ENCODE results near the gene AOPEP. TPM values are rescaled to one million over a fixed set of nuclear protein-coding genes. Genes with fewer than 3 reads are reported as not detected.

AOPEP gene
- total RNA-seq, 1 experiment from 2014 or later: 14.4 TPM

DNA sequence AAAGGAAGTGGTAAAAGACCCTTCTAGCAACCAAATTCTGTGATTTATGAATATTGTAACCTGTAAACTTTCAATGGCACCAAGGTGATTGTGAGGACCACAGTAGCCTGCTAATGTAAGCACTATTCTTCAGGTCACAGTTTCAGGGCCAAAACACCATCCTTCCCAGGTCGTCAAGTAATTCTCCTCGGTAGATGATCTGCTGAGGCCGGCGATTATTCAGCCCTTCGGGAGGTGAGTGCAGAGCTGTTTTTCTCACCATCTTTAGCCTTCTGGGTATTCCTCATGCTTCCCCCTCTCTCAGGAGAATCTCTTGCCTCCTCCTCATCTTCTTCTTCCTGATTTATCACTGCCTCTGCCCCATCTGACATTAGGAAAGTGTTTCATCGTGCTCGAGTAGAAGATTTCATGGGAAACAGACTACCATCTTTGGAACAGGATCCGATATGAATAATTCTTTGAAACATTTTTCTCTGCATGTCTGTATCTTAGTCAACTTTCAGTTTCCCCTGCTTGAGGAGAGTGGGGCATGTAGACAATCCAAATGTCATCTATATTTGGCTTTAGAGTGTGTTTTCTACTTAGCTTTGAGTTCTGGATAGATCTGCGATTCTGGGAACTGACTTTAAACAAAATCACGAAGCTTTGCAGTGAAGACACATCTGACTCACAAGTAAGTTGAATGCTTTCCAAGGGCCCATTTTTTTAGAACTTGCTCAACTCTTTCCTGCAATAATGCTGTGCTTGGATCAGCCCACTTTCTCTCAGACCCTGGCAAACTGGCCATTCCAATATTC is 173.9 kb downstream of the AOPEP start (continued):
- TF ChIP-seq FOXP1 (CRISPR knock-in tag; IDR thresholded peaks at IDR 0.05; ENCODE audit: borderline replicate concordance): no peak
- TF ChIP-seq, protein P1, sequence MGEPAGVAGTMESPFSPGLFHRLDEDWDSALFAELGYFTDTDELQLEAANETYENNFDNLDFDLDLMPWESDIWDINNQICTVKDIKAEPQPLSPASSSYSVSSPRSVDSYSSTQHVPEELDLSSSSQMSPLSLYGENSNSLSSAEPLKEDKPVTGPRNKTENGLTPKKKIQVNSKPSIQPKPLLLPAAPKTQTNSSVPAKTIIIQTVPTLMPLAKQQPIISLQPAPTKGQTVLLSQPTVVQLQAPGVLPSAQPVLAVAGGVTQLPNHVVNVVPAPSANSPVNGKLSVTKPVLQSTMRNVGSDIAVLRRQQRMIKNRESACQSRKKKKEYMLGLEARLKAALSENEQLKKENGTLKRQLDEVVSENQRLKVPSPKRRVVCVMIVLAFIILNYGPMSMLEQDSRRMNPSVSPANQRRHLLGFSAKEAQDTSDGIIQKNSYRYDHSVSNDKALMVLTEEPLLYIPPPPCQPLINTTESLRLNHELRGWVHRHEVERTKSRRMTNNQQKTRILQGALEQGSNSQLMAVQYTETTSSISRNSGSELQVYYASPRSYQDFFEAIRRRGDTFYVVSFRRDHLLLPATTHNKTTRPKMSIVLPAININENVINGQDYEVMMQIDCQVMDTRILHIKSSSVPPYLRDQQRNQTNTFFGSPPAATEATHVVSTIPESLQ (CRISPR knock-in tag; IDR thresholded peaks at IDR 0.05): no peak
- TF ChIP-seq, protein P2, sequence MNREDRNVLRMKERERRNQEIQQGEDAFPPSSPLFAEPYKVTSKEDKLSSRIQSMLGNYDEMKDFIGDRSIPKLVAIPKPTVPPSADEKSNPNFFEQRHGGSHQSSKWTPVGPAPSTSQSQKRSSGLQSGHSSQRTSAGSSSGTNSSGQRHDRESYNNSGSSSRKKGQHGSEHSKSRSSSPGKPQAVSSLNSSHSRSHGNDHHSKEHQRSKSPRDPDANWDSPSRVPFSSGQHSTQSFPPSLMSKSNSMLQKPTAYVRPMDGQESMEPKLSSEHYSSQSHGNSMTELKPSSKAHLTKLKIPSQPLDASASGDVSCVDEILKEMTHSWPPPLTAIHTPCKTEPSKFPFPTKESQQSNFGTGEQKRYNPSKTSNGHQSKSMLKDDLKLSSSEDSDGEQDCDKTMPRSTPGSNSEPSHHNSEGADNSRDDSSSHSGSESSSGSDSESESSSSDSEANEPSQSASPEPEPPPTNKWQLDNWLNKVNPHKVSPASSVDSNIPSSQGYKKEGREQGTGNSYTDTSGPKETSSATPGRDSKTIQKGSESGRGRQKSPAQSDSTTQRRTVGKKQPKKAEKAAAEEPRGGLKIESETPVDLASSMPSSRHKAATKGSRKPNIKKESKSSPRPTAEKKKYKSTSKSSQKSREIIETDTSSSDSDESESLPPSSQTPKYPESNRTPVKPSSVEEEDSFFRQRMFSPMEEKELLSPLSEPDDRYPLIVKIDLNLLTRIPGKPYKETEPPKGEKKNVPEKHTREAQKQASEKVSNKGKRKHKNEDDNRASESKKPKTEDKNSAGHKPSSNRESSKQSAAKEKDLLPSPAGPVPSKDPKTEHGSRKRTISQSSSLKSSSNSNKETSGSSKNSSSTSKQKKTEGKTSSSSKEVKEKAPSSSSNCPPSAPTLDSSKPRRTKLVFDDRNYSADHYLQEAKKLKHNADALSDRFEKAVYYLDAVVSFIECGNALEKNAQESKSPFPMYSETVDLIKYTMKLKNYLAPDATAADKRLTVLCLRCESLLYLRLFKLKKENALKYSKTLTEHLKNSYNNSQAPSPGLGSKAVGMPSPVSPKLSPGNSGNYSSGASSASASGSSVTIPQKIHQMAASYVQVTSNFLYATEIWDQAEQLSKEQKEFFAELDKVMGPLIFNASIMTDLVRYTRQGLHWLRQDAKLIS (CRISPR knock-in tag; IDR thresholded peaks at IDR 0.05; ENCODE audit: borderline replicate concordance): no peak

DNA sequence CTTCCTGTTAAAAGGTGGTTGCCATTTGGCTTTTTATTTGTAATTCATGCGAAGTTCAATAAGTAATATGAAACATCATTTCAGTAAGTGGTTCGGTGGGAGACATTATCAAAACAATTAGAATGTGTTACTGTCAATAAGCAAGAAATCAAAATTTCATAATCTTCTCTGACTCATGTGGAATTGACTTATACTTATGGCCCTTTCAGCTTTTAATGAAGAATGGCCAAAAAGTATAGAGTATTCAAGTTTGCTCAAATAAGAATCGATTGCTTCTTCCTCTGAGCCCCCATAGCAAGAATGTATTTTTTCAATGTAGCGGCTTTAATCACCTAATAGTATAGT is 174.5 kb downstream of the AOPEP start:
- Mint-ChIP-seq H3K4me3 (no peak overlapping the region), H3K9me3 (no peaks in the 10 kb centered on the region), H3K36me3 (no peaks in the 10 kb centered on the region), H3K4me1 (peaks cover 27% of the 10 kb centered on the region), H3K27me3 (ENCODE audit: low read depth) (no peaks in the 10 kb centered on the region), H3K27ac (no peak overlapping the region)
- DNase-seq (ENCODE audit: low spot score) (no peak), ATAC-seq (no peak)
- no peak for TF ChIP-seq NR1H2 (CRISPR knock-in tag; IDR thresholded peaks at IDR 0.05)
- TF ChIP-seq TCF7 (CRISPR knock-in tag; IDR thresholded peaks at IDR 0.05; ENCODE audit: low read depth): no peak
- no peak for TF ChIP-seq JAZF1 (CRISPR knock-in tag; IDR thresholded peaks at IDR 0.05)
- TF ChIP-seq, protein P3, sequence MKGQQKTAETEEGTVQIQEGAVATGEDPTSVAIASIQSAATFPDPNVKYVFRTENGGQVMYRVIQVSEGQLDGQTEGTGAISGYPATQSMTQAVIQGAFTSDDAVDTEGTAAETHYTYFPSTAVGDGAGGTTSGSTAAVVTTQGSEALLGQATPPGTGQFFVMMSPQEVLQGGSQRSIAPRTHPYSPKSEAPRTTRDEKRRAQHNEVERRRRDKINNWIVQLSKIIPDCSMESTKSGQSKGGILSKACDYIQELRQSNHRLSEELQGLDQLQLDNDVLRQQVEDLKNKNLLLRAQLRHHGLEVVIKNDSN (CRISPR knock-in tag; IDR thresholded peaks at IDR 0.05): no peak
- no peak for TF ChIP-seq CBFB (CRISPR knock-in tag; IDR thresholded peaks at IDR 0.05; ENCODE audit: low read depth)
- TF ChIP-seq, protein P4, sequence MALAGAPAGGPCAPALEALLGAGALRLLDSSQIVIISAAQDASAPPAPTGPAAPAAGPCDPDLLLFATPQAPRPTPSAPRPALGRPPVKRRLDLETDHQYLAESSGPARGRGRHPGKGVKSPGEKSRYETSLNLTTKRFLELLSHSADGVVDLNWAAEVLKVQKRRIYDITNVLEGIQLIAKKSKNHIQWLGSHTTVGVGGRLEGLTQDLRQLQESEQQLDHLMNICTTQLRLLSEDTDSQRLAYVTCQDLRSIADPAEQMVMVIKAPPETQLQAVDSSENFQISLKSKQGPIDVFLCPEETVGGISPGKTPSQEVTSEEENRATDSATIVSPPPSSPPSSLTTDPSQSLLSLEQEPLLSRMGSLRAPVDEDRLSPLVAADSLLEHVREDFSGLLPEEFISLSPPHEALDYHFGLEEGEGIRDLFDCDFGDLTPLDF (CRISPR knock-in tag; IDR thresholded peaks at IDR 0.05): no peak
- ChIA-PET CTCF (no interaction called here), POLR2A (no interaction called here)

DNA sequence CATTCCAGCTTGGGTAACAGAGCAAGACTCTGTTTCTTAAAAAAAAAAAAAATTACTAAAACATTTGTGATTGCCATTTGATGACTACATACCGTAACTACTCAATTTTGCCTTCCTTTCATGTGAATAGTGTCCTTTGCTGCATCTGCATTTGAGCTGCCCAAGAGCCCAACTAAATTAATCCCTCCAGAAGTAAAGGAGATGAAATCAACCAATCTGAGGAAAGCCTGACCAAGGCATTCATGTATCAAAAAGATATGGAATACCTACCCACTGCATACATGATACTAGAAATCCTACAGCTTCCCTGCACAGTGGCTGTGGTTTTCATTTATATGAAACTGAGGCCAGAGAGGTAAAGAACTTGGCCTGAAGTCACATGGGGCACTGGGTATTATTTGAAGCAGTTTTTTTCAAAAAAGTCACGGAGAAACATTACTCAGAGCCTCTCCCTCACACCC is 177.5 kb downstream of the AOPEP start:
- peaks cover 42% of the 10 kb centered on the region for H3K4me1 Mint-ChIP-seq

More for the DNA sequence above, 177.5 kb downstream of the AOPEP start:
- Mint-ChIP-seq H3K27ac (no peak overlapping the region), H3K9me3 (no peaks in the 10 kb centered on the region), H3K27me3 (ENCODE audit: low read depth) (no peaks in the 10 kb centered on the region), H3K36me3 (no peaks in the 10 kb centered on the region), H3K4me3 (no peak overlapping the region)
- DNase-seq (ENCODE audit: low spot score): no peak
- POLR2A ChIA-PET: interaction anchor here (0.6 kb wide), 1 partner anchor 144 kb away, joined by 3 read pairs; no protein-coding TSS in a partner anchor
- CTCF ChIA-PET: interaction anchor here (0.6 to 1.1 kb wide), 3 partner anchors 10 to 264 kb away, joined by 3 read pairs; no protein-coding TSS in a partner anchor
- TF ChIP-seq GRHL2 (CRISPR knock-in tag; IDR thresholded peaks at IDR 0.05; ENCODE audit: insufficient replicate concordance, severe bottlenecking) (no peak), MYBL2 (CRISPR knock-in tag; IDR thresholded peaks at IDR 0.05) (no peak)
- TF ChIP-seq, protein P5, sequence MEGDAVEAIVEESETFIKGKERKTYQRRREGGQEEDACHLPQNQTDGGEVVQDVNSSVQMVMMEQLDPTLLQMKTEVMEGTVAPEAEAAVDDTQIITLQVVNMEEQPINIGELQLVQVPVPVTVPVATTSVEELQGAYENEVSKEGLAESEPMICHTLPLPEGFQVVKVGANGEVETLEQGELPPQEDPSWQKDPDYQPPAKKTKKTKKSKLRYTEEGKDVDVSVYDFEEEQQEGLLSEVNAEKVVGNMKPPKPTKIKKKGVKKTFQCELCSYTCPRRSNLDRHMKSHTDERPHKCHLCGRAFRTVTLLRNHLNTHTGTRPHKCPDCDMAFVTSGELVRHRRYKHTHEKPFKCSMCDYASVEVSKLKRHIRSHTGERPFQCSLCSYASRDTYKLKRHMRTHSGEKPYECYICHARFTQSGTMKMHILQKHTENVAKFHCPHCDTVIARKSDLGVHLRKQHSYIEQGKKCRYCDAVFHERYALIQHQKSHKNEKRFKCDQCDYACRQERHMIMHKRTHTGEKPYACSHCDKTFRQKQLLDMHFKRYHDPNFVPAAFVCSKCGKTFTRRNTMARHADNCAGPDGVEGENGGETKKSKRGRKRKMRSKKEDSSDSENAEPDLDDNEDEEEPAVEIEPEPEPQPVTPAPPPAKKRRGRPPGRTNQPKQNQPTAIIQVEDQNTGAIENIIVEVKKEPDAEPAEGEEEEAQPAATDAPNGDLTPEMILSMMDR (IDR thresholded peaks at IDR 0.05): no peak
- no peak for ATAC-seq

Measured in WTC11 (cell line).